CD4-positive, CD25-positive, alpha-beta regulatory T cell (primary cell): ENCODE measurements around the gene RARG. TPM values are rescaled to one million over a fixed set of nuclear protein-coding genes. Genes with fewer than 3 reads are reported as not detected.

Source experiments
- ATAC-seq, 2 donors: fragments of 150-1000 bp; cut with Tn5 transposase; one replicate each; pipeline ENCODE4 v1.10.0; 2021; ENCODE audit warnings: low read depth in 2 of 2, moderate number of reproducible peaks in 2 of 2, moderate library complexity in 1 of 2
- DNase-seq, 3 donors: peaks; one replicate each; pipeline versions ENCODE4 v3.0.0 to v3.0.0-alpha.2; 2012 to 2022; ENCODE audit warnings: mixed read lengths in 1 of 3
- H3K27ac ChIP-seq: one replicate; pipeline ENCODE4 v1.7.0; 2013; ENCODE audit warnings: mild to moderate bottlenecking, low read length; ENCODE audit not compliant: insufficient read depth, poor library complexity, severe bottlenecking
- H3K27me3 ChIP-seq: one replicate; pipeline ENCODE4 v1.7.0; 2013; ENCODE audit warnings: low read length; ENCODE audit not compliant: control insufficient read depth, insufficient read depth
- H3K36me3 ChIP-seq: one replicate; pipeline ENCODE4 v1.7.0; 2013; ENCODE audit warnings: mild to moderate bottlenecking, low read length, moderate library complexity; ENCODE audit not compliant: control insufficient read depth, insufficient read depth
- H3K4me1 ChIP-seq: 2 replicates; pipeline ENCODE4 v1.7.0; 2013; ENCODE audit warnings: mild to moderate bottlenecking, low read length; ENCODE audit not compliant: insufficient read depth, control insufficient read depth, poor library complexity, severe bottlenecking
- H3K4me3 ChIP-seq: one replicate; pipeline ENCODE4 v1.7.0; 2013; ENCODE audit warnings: low read depth, mild to moderate bottlenecking, low read length, moderate library complexity
- H3K9me3 ChIP-seq, 2 experiments: 1 replicate in 1 of 2; 2 replicates in 1 of 2; pipeline ENCODE4 v1.7.0; 2013; ENCODE audit warnings: low read length in 2 of 2, mild to moderate bottlenecking in 1 of 2, moderate library complexity in 1 of 2; ENCODE audit not compliant: control insufficient read depth in 2 of 2
- H3K27ac Mint-ChIP-seq, 3 donors: one replicate each; pipeline ENCODE4 v1.8.0; 2020 to 2022; ENCODE audit warnings: mild to moderate bottlenecking in 3 of 3, mixed read lengths in 3 of 3, moderate library complexity in 2 of 3
- H3K27me3 Mint-ChIP-seq: one replicate; pipeline ENCODE4 v1.8.0; 2022; ENCODE audit warnings: mild to moderate bottlenecking, mixed read lengths
- H3K36me3 Mint-ChIP-seq: one replicate; pipeline ENCODE4 v1.8.0; 2020; ENCODE audit warnings: mixed read lengths
- H3K4me1 Mint-ChIP-seq, 4 donors: one replicate each; pipeline ENCODE4 v1.8.0; 2020 to 2022; ENCODE audit warnings: mixed read lengths in 4 of 4, mild to moderate bottlenecking in 1 of 4
- H3K4me3 Mint-ChIP-seq, 4 donors: one replicate each; pipeline ENCODE4 v1.8.0; 2020 to 2022; ENCODE audit warnings: mild to moderate bottlenecking in 4 of 4, mixed read lengths in 4 of 4, moderate library complexity in 3 of 4
- H3K9me3 Mint-ChIP-seq, 7 donors: one replicate each; pipeline ENCODE4 v1.8.0; 2020 to 2022; ENCODE audit warnings: mixed read lengths in 7 of 7, mild to moderate bottlenecking in 3 of 7, moderate library complexity in 2 of 7
- polyA plus RNA-seq, 4 donors: library from polyadenylated mRNA; unstranded; fragments of 300-500 nt; fragmentation: Illumina TruSeq; gene quantifications; one replicate each; pipeline ENCODE4 v1.2.3, GENCODE V29; 2021
- total RNA-seq: library from RNA; stranded (reverse); gene quantifications from one replicate; pipeline ENCODE4 v1.2.3, GENCODE V29; 2022

Gene RARG
- total and polyA plus RNA-seq, 5 donors from 2014 or later, result 1.5 to 16.8 (median 3.2) TPM

DNA sequence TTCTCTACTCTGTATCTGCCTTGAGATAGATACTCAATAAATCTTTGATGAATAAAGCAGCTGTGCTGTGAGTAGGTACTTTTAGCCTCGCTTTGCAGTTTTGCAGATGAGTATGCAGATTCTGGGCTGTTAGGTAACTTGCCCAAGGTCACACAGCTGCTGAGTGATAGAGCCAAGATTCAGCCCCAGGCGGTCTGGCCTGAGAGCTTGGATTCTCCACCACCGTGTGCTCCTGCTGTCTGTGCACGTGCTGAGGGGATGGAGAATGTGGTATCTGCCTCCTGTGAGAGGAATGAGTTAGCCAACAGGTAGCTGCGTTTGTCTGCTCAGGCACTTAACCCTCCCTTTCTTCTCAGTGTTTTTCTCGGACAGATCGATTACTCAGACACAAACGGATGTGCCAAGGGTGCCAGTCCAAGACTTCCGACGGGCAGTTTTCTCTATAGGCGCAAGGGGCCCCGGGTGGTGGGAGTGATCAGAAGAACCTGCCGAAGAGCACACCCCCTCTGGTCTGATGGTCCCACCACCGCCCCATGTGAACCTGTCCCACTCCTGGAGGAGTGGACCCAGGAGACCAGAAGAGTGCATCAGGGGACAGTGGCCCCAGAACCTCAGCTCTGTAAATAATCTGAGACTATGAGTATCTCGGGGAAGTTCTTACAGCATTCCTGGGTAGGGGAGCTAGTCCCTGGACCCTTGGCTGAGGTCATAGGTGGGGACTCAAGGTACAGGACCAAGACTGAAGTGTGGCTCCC is 44.7 kb downstream of the RARG start:
- Mint-ChIP-seq H3K4me3 (peak overlapping the region in 1 of 4 donors; percentile 76), H3K36me3 (peaks cover 53% of the 10 kb centered on the region), H3K27ac (peak overlapping the region in 1 of 3 donors; percentile 47), H3K9me3 (no peaks in the 10 kb centered on the region), H3K4me1 (peaks cover 22 to 56% (median 30%) of the 10 kb centered on the region in 4 donors), H3K27me3 (no peaks in the 10 kb centered on the region)
- Histone ChIP-seq H3K27ac (no peak overlapping the region), H3K4me1 (peaks cover 30% of the 10 kb centered on the region), H3K9me3 (no peaks in the 10 kb centered on the region), H3K4me3 (no peak overlapping the region), H3K36me3 (peaks cover 81% of the 10 kb centered on the region), H3K27me3 (no peaks in the 10 kb centered on the region)
- ATAC-seq (no peak), DNase-seq (no peak)

DNA sequence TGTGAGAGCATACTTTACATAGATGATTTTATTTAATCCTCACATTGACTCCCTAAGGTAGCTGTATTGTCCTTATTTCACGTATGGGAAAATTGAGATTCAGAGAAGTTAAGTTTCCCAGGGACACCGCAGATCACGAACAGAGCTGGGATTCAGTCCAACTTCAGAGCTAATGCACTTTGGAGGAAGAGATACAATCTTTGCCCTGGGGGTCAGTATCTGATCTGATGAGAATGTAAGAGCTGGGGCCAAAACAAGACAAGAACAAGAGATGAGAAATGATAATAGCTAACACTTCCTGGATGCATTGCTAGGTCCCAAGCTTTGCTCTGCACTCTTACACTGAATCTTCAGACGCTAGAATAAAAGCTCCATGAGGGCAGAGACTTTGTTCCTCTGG is 45.3 kb downstream of the RARG start:
- H3K27ac Mint-ChIP-seq, result no peak overlapping the region
- Histone ChIP-seq H3K4me3 (no peak overlapping the region), H3K27me3 (no peaks in the 10 kb centered on the region), H3K4me1 (peaks cover 36% of the 10 kb centered on the region), H3K36me3 (peaks cover 79% of the 10 kb centered on the region), H3K9me3 (no peaks in the 10 kb centered on the region), H3K27ac (no peak overlapping the region)
- no peaks in the 10 kb centered on the region for H3K9me3 Mint-ChIP-seq
- H3K4me3 Mint-ChIP-seq, result peak overlapping the region in 1 of 4 donors; percentile 76
- no peak for DNase-seq
- H3K36me3 Mint-ChIP-seq, result peaks cover 52% of the 10 kb centered on the region
- no peaks in the 10 kb centered on the region for H3K27me3 Mint-ChIP-seq
- ATAC-seq, result no peak
- H3K4me1 Mint-ChIP-seq, result peaks cover 25 to 58% (median 35%) of the 10 kb centered on the region in 4 donors

DNA sequence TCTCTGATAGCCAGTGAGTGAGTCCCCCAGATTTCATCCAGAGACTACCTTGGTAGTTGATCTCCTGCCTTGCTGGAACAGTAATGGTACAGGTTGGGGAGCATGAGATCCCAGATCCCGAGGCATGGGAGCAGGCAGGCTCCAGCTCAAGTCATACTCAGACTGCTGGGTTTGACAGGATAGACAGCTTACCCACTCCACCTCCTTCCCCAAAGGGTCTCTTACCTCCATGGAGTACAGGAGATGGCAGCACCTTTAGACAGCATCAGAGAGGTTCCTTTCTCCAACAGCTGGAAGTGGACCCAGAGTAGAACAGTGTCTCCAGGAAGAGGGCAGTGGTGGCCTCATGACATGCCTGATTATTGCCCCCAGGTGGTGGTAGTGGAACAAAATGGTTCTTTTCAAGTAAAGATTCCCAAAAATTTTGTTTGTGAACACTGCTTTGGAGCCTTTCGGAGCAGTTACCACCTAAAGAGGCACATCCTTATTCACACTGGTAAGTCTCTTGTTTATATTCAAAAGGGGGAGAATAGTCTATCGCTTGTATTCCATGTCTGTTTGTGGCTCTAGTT is 46.3 kb downstream of the RARG start:
- Histone ChIP-seq H3K36me3 (peaks cover 68% of the 10 kb centered on the region), H3K9me3 (no peaks in the 10 kb centered on the region), H3K27ac (no peak overlapping the region), H3K27me3 (no peaks in the 10 kb centered on the region), H3K4me3 (no peak overlapping the region), H3K4me1 (peaks cover 44% of the 10 kb centered on the region)
- Mint-ChIP-seq H3K9me3 (no peaks in the 10 kb centered on the region), H3K27ac (peak overlapping the region; percentile 47 to 78 (median 75)), H3K4me1 (peaks cover 25 to 65% (median 40%) of the 10 kb centered on the region in 4 donors), H3K36me3 (peaks cover 49% of the 10 kb centered on the region), H3K27me3 (no peaks in the 10 kb centered on the region), H3K4me3 (peak overlapping the region in 1 of 4 donors; percentile 76)
- ATAC-seq, result no peak
- no peak for DNase-seq

DNA sequence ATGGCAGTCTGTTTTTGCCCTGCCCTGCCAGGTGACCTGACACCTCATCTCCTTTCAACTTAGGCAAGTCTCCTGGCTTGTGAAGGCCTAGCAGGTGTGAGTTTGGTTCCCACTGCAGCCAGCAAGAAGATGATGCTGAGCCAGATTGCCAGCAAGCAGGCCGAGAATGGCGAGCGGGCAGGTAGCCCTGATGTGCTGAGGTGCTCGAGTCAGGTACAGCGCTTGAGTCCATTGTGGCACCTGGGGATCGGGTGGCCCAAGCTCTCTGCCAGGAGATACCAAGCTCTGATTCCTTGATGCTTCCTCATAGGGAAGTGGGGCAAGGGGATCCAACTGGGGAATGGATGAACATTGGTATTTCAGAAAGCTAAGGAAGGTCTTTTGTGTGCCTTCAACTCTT is 47.2 kb downstream of the RARG start:
- peak overlapping the region; percentile 28 to 78 (median 68) for H3K27ac Mint-ChIP-seq
- no peaks in the 10 kb centered on the region for H3K9me3 Mint-ChIP-seq
- peaks cover 25 to 64% (median 39%) of the 10 kb centered on the region in 4 donors for H3K4me1 Mint-ChIP-seq
- Histone ChIP-seq H3K27ac (no peak overlapping the region), H3K4me1 (peaks cover 48% of the 10 kb centered on the region), H3K4me3 (no peak overlapping the region), H3K9me3 (no peaks in the 10 kb centered on the region), H3K27me3 (no peaks in the 10 kb centered on the region), H3K36me3 (peaks cover 67% of the 10 kb centered on the region)
- no peaks in the 10 kb centered on the region for H3K27me3 Mint-ChIP-seq
- H3K36me3 Mint-ChIP-seq, result peaks cover 48% of the 10 kb centered on the region
- ATAC-seq, result no peak
- H3K4me3 Mint-ChIP-seq, result peak overlapping the region in 3 of 4 donors; percentile 13 to 46 (median 44)
- no peak for DNase-seq

DNA sequence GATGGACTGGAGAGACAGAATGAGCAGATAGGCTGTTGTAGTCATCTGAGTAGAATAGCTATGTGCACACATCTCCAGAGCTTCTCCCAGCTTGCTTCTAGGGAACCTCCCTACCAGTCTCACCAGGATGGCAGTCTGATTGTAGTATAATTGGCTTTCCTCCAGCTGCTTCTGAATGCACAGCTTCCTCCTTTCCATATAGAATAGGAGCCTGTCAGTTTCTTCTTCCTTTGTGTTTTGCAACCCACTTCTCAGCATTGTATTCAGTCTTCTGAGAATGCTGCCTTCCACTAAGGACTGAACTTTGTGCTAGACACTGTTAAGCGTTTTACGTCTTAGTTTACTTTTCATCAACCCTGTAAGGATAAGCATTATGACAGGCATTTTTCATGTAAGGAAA is 49.1 kb downstream of the RARG start:
- Mint-ChIP-seq H3K36me3 (peaks cover 42% of the 10 kb centered on the region), H3K4me1 (peaks cover 25 to 68% (median 47%) of the 10 kb centered on the region in 4 donors), H3K27me3 (no peaks in the 10 kb centered on the region), H3K4me3 (peak overlapping the region; percentile 91 to 97 (median 93)), H3K9me3 (no peaks in the 10 kb centered on the region), H3K27ac (peak overlapping the region; percentile 0 to 94 (median 33))
- Histone ChIP-seq H3K27ac (peak overlapping the region; percentile 9), H3K4me3 (peak overlapping the region; percentile 73), H3K36me3 (peaks cover 49% of the 10 kb centered on the region), H3K4me1 (peaks cover 55% of the 10 kb centered on the region), H3K27me3 (no peaks in the 10 kb centered on the region), H3K9me3 (no peaks in the 10 kb centered on the region)
- DNase-seq (no peak), ATAC-seq (no peak)

DNA sequence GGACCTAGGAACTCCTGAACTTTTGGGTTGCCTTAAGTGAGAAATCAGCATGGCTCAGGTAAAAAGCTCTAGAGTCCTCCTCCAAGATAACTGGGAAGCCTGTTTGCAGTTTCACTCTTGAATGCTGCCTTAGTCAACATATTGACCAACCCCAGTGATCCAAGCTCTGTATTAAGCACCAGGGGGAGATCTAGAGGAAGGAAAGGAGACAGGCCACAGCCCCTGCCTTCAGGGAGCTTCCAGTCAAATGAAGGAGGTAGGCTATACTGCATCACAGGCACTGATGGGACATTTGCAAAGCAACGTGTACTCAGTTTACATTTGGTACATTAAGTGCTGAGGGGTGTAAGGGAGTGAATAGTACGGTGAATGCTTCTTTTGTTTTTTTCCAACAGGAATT is 50.1 kb downstream of the RARG start:
- peak overlapping the region; percentile 94 for H3K27ac ChIP-seq
- H3K36me3 ChIP-seq, result peaks cover 39% of the 10 kb centered on the region
- no peaks in the 10 kb centered on the region for H3K27me3 Mint-ChIP-seq

DNA sequence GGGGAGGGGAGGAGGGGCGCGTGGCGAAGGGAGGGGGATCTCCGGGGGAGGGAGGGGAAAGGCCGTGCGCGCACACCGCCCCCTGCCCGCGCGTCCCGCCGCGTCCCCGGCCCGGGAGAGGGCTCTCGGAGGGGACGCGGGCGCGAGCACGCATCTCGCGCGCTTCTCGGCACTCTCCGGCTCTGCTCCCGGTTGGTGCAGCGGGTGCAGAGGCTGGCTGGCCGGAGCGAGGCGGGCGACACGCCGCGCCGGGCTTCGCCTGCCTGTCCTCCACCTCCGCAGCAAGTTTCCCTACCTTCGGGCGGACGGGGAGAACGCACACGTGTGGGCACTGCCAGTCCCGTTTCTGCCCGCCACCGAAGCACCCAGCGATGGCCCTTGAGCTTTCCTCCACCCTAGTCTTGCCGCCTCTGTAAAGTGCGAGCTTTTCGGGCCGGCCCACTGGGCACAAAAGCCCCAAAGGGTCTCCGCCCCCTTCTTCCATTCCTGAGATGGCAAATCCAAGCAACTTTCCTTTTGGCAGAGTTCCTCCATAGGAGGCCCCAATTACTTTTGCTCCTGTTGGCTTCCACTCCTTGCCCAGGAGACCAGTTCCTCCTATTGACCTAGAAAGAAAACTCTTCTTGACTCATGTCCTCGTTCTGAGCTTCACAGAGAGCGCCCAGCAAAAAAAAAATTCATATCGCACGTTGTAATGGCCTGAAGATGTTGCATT is 50.9 kb downstream of the RARG start:
- Mint-ChIP-seq H3K27me3 (no peaks in the 10 kb centered on the region), H3K9me3 (no peaks in the 10 kb centered on the region), H3K27ac (peak overlapping the region; percentile 61 to 94 (median 94)), H3K36me3 (peaks cover 25% of the 10 kb centered on the region), H3K4me1 (peaks cover 25 to 64% (median 44%) of the 10 kb centered on the region in 4 donors), H3K4me3 (peak overlapping the region; percentile 91 to 97 (median 93))
- H3K9me3 ChIP-seq, result no peaks in the 10 kb centered on the region
- H3K27me3 ChIP-seq, result no peaks in the 10 kb centered on the region
- peak; percentile 35 to 37 for ATAC-seq
- peaks cover 31% of the 10 kb centered on the region for H3K36me3 ChIP-seq
- H3K27ac ChIP-seq, result peak overlapping the region; percentile 94
- H3K4me1 ChIP-seq, result peaks cover 55% of the 10 kb centered on the region
- H3K4me3 ChIP-seq, result peak overlapping the region; percentile 73
- DNase-seq, result peak in 2 of 3 donors; percentile 69 to 82

More for the DNA sequence above, 50.1 kb downstream of the RARG start:
- Histone ChIP-seq H3K27me3 (no peaks in the 10 kb centered on the region), H3K4me1 (peaks cover 55% of the 10 kb centered on the region), H3K9me3 (no peaks in the 10 kb centered on the region), H3K4me3 (peak overlapping the region; percentile 73)
- no peak for DNase-seq
- no peak for ATAC-seq
- Mint-ChIP-seq H3K36me3 (peaks cover 33% of the 10 kb centered on the region), H3K27ac (peak overlapping the region in 2 of 3 donors; percentile 94), H3K4me1 (peaks cover 25 to 68% (median 47%) of the 10 kb centered on the region in 4 donors), H3K9me3 (no peaks in the 10 kb centered on the region), H3K4me3 (peak overlapping the region; percentile 91 to 97 (median 93))
